Measurements from ENCODE around the gene TCEANC.

DNA sequence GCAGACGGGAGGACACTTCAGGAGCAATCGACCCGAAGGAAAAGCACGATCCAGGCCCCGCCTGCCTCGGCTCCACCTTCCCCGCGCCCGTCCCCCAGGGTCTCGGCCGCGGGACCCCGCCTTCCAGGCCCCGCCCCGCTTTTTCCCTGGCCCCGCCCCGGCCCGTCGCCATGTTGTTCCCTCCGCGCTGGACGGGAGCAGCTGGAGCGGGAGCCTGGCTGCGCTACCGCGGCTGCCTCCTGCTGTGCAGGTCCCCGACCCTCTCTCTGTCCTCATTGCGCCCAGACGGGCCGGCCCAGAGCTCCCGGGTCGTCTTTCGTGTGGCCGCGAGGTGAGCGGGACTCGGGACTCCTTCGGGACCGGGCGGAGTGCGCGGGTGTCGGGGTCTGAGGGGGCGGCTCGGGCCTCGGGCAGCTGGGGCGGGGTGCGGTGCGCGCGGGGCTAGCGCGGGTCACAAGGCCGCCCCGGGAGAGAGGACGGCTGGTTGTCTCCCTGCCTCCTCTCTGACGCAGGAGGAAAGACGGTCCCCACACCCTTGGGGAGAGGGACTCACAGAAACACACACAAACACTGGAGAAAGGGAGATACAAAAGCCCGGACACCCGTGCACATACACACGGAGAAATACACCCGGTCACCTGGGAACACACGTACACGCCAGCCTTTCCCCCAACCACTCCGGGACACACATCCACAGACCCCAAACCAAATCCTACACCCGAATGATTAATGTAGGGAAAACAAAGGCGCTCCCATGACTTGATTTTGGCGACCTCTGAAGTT, 36.2 kb downstream of the TCEANC start, which contains the start of gene RAB9A:
- no peak for TF ChIP-seq KDM1A (IDR thresholded peaks at IDR 0.05; ENCODE audit: low read depth)
- TF ChIP-seq POLR2AphosphoS2 (conservative IDR thresholded peaks at IDR 0.05; ENCODE audit: low read length) = no peak
- no peak for TF ChIP-seq HDAC2 (IDR thresholded peaks at IDR 0.05)

All from A549 (cell line).